Dermis blood vessel endothelial cell (primary cell): ENCODE data around the gene LDAH. TPM values are rescaled to one million over a fixed set of nuclear protein-coding genes. Genes with fewer than 3 reads are reported as not detected.

Experiments used
- total RNA-seq: library from RNA; depleted of rRNA; stranded (reverse); fragments of >200 nt; gene quantifications from 2 replicates; pipeline ENCODE4 v1.2.3, GENCODE V29; 2014

LDAH gene
- total RNA-seq, 1 donor from 2014 or later = 33.7 TPM

Other genes with a start within 250 kb of the LDAH start
- 36.9 and 49.9 TPM in 2 replicates for gene HS1BP3, start 172.0 kb downstream of the LDAH start, total RNA-seq
- 5.4 and 28.1 TPM in 2 replicates for gene GDF7, start 156.0 kb downstream of the LDAH start, total RNA-seq
- under 0.01 and 0.09 TPM in 2 replicates for gene APOB, start 221.0 kb upstream of the LDAH start, total RNA-seq